Muscle layer of colon (tissue), 2 donors: ENCODE data around the gene KHDRBS1.
A peak's percentile ranks its signal among the peaks of the same experiment; 100 is the strongest.
"Not testable (repeated sequence)": the region's sequence is repeated elsewhere in the genome, so short reads cannot be mapped to it uniquely, and the experiment has no call there.

ENCODE experiments used
- H3K27ac ChIP-seq: one replicate; pipeline ENCODE4 v1.7.0; 2013; ENCODE audit warnings: low read depth, mild to moderate bottlenecking, low read length, moderate library complexity
- H3K27me3 ChIP-seq, 2 donors: one replicate each; pipeline ENCODE4 v1.7.0; 2013; ENCODE audit warnings: low read length in 2 of 2, mild to moderate bottlenecking in 2 of 2; ENCODE audit not compliant: insufficient read depth in 2 of 2, control insufficient read depth in 1 of 2
- H3K36me3 ChIP-seq: one replicate; pipeline ENCODE4 v1.7.0; 2013; ENCODE audit warnings: mild to moderate bottlenecking, low read length; ENCODE audit not compliant: insufficient read depth
- H3K4me1 ChIP-seq: one replicate; pipeline ENCODE4 v1.7.0; 2013; ENCODE audit warnings: mild to moderate bottlenecking, low read length; ENCODE audit not compliant: insufficient read depth
- H3K4me3 ChIP-seq, 2 donors: one replicate each; pipeline ENCODE4 v1.7.0; 2013; ENCODE audit warnings: low read length in 2 of 2, low read depth in 1 of 2, mild to moderate bottlenecking in 1 of 2, moderate library complexity in 1 of 2
- H3K9ac ChIP-seq: one replicate; pipeline ENCODE4 v1.7.0; 2013; ENCODE audit warnings: low read length
- H3K9me3 ChIP-seq: one replicate; pipeline ENCODE4 v1.7.0; 2013; ENCODE audit warnings: mild to moderate bottlenecking, low read length
- donor health status: abdominal sarcoma.
- donor health status: Adenocarcinoma of cecum.

The KHDRBS1 gene

DNA sequence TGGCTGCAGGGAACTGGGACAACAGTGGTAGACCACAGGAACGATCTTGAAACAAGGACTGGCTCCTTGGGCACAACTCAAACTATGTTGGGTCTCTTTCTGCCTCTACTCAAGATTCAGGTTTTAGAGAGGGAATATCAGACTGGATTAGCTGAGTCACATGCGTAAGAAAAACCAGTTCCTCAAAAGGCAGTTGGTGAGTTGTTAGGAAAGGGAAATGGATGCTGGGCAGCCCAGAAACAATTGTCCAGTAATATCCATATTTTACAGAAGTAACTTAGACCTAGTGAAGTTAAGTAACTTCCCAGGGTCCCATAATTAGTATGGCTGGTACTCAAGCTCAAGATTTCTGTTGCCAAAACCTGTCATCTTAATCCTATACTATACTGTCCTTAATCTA lies 32.1 kb downstream of the KHDRBS1 start:
- H3K9ac ChIP-seq, result no peak overlapping the region
- H3K27ac ChIP-seq, result no peak overlapping the region
- H3K4me3 ChIP-seq, result no peak overlapping the region
- no peaks in the 10 kb centered on the region for H3K27me3 ChIP-seq
- peaks cover 35% of the 10 kb centered on the region for H3K36me3 ChIP-seq
- no peaks in the 10 kb centered on the region for H3K9me3 ChIP-seq
- no peaks in the 10 kb centered on the region for H3K4me1 ChIP-seq

DNA sequence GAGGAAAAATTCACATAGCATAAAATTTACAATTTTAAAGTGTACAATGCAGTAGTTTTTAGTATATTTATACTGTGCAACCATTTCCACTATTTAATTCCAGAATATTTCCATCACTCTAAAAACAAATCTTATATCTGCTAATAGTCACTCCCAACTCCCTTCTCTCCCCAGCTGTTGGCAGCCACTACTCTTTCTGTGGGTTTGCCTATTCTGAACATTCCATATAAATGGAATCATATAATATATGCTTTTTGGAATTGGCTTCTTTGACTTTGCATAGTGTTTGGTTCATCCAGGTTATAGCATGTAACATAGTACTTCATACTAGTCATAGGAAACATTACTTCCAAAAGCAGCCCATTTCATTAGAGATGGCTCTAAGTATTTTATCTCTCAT lies 34.0 kb downstream of the KHDRBS1 start:
- Histone ChIP-seq H3K9me3 (no peaks in the 10 kb centered on the region), H3K4me1 (no peaks in the 10 kb centered on the region), H3K4me3 (no peak overlapping the region), H3K36me3 (peaks cover 34% of the 10 kb centered on the region), H3K27ac (no peak overlapping the region), H3K27me3 (no peaks in the 10 kb centered on the region), H3K9ac (no peak overlapping the region)

GRCh38 chr1:32048440-32048839 lies 34.8 kb downstream of the KHDRBS1 start:
- Histone ChIP-seq H3K9me3 (no peaks in the 10 kb centered on the region), H3K36me3 (peaks cover 34% of the 10 kb centered on the region), H3K27ac (no peak overlapping the region), H3K4me3 (no peak overlapping the region), H3K4me1 (no peaks in the 10 kb centered on the region), H3K27me3 (no peaks in the 10 kb centered on the region), H3K9ac (no peak overlapping the region)

- Histone ChIP-seq H3K36me3 (peaks cover 64% of the 10 kb centered on the region), H3K27me3 (no peaks in the 10 kb centered on the region), H3K27ac (no peak overlapping the region), H3K9me3 (no peaks in the 10 kb centered on the region), H3K4me1 (no peaks in the 10 kb centered on the region), H3K4me3 (no peak overlapping the region), H3K9ac (no peak overlapping the region)
These were observed 38.0 kb downstream of the KHDRBS1 start for GRCh38 chr1:32051706-32052105.

DNA sequence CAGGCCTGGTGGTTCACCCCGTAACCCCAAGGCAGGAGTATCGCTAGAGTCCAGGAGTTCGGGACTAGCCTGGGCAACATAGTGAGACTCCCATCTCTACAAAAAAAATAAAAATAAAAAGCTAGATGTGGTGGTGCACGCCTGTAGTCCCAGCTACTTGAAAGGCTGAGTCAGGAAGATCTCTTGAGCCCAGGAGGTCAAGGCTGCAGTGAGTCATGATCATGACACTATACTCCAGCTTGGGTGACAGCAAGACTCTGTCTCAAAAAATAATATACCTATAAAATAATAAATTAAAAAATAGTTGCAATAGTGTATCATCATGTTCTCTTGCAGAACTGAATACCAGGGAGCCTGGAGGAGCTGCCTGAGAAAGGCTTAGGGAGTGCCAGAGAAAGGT lies 39.2 kb downstream of the KHDRBS1 start:
- H3K36me3 ChIP-seq, result peaks cover 62% of the 10 kb centered on the region
- no peaks in the 10 kb centered on the region for H3K9me3 ChIP-seq

DNA sequence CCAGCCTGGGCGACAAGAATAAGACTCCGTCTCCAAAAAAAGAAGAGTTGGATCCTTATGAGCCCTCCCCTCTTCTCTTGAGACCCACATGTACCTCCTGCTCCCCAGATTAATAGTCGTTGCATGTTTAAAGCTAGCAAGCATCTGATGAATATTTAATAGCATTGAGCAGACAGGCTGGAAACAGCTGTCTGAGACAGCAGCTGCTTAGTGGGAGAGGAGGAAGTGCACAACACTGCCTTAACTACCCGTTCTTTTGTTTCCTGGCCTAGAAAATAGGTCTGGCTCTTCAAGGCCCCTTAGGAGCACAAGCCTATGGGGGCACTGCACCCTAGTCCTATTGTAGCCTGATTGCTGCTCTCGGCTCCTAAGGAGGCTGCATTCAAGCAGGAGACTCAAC lies 41.7 kb downstream of the KHDRBS1 start:
- H3K9ac ChIP-seq, result no peak overlapping the region
- no peak overlapping the region for H3K27ac ChIP-seq
- H3K4me1 ChIP-seq, result no peaks in the 10 kb centered on the region
- no peaks in the 10 kb centered on the region for H3K9me3 ChIP-seq
- peaks cover 74% of the 10 kb centered on the region for H3K36me3 ChIP-seq
- H3K27me3 ChIP-seq, result no peaks in the 10 kb centered on the region
- H3K4me3 ChIP-seq, result no peak overlapping the region

More for the DNA sequence above, 39.2 kb downstream of the KHDRBS1 start:
- Histone ChIP-seq H3K4me1 (no peaks in the 10 kb centered on the region), H3K9ac (no peak overlapping the region), H3K27me3 (no peaks in the 10 kb centered on the region), H3K4me3 (no peak overlapping the region), H3K27ac (no peak overlapping the region)

DNA sequence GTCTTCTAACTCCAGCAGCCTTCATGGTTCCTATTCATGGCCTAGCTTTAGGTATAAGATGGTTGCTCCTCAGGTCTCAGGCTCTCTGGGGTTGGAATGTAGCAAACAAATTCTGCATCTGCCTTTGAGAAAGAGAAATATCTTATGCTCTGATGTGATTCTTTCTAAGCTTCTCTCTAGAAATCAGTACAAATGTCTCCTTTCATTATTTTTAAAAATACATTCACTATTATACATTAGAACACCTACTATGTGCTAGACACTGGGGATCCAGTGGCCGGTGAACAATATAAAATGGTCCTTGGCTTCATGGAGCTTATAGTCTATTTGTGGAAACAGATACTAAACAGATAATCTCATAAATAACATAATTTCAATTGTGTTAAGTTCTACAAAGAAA lies 42.9 kb downstream of the KHDRBS1 start:
- Histone ChIP-seq H3K4me1 (no peaks in the 10 kb centered on the region), H3K27me3 (no peaks in the 10 kb centered on the region), H3K36me3 (peaks cover 79% of the 10 kb centered on the region), H3K9ac (no peak overlapping the region), H3K4me3 (no peak overlapping the region), H3K9me3 (no peaks in the 10 kb centered on the region), H3K27ac (no peak overlapping the region)

- H3K9me3 ChIP-seq, result no peaks in the 10 kb centered on the region
- H3K27me3 ChIP-seq, result no peaks in the 10 kb centered on the region
- peaks cover 13% of the 10 kb centered on the region for H3K4me1 ChIP-seq
- H3K4me3 ChIP-seq, result no peak overlapping the region
- peaks cover 43% of the 10 kb centered on the region for H3K36me3 ChIP-seq
- no peak overlapping the region for H3K27ac ChIP-seq
- no peak overlapping the region for H3K9ac ChIP-seq
These were observed 47.2 kb downstream of the KHDRBS1 start for GRCh38 chr1:32060914-32061313.

GRCh38 chr1:32062867-32063230 lies 49.2 kb downstream of the KHDRBS1 start:
- no peaks in the 10 kb centered on the region for H3K9me3 ChIP-seq
- H3K4me3 ChIP-seq, result no peak overlapping the region
- no peak overlapping the region for H3K9ac ChIP-seq
- H3K27ac ChIP-seq, result no peak overlapping the region
- peaks cover 13% of the 10 kb centered on the region for H3K4me1 ChIP-seq
- H3K36me3 ChIP-seq, result peaks cover 31% of the 10 kb centered on the region
- H3K27me3 ChIP-seq, result no peaks in the 10 kb centered on the region

- peak overlapping the region; percentile 5 for H3K9ac ChIP-seq
- no peak overlapping the region for H3K27ac ChIP-seq
- H3K9me3 ChIP-seq, result no peaks in the 10 kb centered on the region
- peaks cover 13% of the 10 kb centered on the region for H3K4me1 ChIP-seq
- H3K27me3 ChIP-seq, result no peaks in the 10 kb centered on the region
- no peak overlapping the region for H3K4me3 ChIP-seq
- H3K36me3 ChIP-seq, result peaks cover 27% of the 10 kb centered on the region
These were observed 49.6 kb downstream of the KHDRBS1 start for GRCh38 chr1:32063261-32063681.

GRCh38 chr1:32065613-32066488 lies 52.2 kb downstream of the KHDRBS1 start:
- H3K9ac ChIP-seq, H3K4me3 ChIP-seq, H3K27me3 ChIP-seq, H3K36me3 ChIP-seq, H3K9me3 ChIP-seq, H3K27ac ChIP-seq: not testable (repeated sequence)
- peaks cover 13% of the 10 kb centered on the region for H3K4me1 ChIP-seq

DNA sequence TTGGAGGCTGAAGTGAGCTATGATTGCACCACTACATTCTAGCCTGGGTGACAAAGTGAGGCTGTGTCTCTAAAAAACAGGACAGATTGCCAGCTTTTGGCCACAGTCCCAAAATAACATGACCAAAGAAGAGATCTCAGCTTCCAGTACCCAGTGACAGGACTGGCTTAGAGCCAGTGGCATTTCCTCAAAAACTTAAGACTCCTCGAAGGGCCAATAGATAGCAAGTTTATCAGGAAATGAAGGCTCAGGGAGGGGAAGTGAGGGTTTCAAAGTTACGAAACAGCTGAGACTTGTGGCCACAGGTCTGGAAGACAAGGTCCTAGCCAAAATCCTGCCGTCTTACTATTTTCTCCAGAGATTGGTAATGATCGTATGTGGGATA lies 52.8 kb downstream of the KHDRBS1 start:
- Histone ChIP-seq H3K4me3 (no peak overlapping the region), H3K9me3 (no peaks in the 10 kb centered on the region), H3K36me3 (peaks cover 2% of the 10 kb centered on the region), H3K27me3 (no peaks in the 10 kb centered on the region), H3K4me1 (peaks cover 13% of the 10 kb centered on the region), H3K9ac (no peak overlapping the region), H3K27ac (no peak overlapping the region)
